ENCODE measurements around the gene CTAG2.
"Not testable (repeated sequence)": the region's sequence is repeated elsewhere in the genome, so short reads cannot be mapped to it uniquely, and the experiment has no call there.

DNA sequence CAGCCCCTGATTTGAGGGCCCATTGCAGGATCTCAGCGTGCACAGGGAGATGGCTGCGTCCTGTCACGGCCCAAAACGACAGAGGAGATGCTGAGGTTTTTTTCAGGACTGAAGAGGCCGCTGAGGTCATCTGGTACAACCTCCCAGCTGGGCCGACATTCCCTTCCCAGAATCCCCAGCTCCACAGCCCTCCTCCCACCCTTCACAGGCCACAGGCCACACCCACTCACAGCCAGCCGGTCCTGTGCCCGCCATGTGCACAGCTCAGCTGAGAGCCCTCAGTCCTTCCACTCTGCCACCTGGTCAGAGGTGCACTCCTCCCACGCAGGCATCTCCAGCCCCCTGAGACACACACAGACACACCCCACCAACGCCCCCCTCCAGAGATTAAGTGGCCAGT, 11.6 kb downstream of the CTAG2 start:
- TF ChIP-seq FOXP2 (optimal IDR thresholded peaks at IDR 0.05; ENCODE audit: control extremely low read depth, extremely low read length, insufficient read depth); POLR2AphosphoS5 (IDR thresholded peaks at IDR 0.05; ENCODE audit: borderline replicate concordance, low read depth, low read length); EZH2 (IDR thresholded peaks at IDR 0.05): not testable (repeated sequence)
